Endothelial cell of hepatic sinusoid (primary cell): ENCODE measurements around the gene WSCD2.

Experiments
- in situ Hi-C: cut with HindIII; loops from 2 replicates; pipeline ENCODE4 v1.10.0; 2017; ENCODE audit warnings: low sequenced_read_pairs

Gene WSCD2

DNA sequence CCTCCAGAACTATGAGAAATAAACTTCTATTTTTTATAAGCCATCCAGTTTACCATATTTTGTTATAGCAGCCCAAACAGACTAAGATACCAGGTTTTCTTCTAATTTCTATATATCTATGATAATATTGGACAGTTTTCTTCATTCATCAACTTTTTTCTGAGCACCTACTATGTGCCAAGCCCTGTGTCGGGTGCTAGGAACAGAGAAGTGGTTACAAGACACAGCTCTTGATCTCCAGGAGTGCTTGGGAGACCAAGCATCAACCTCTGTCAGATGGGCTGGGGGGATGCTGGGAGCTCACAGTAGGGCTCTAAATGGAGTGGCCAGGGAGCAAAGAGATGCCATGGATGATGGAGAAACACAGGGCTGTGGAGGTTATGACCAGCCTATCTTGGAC lies 2.9 kb upstream of the WSCD2 start:
- in situ Hi-C loops: no loop called here

DNA sequence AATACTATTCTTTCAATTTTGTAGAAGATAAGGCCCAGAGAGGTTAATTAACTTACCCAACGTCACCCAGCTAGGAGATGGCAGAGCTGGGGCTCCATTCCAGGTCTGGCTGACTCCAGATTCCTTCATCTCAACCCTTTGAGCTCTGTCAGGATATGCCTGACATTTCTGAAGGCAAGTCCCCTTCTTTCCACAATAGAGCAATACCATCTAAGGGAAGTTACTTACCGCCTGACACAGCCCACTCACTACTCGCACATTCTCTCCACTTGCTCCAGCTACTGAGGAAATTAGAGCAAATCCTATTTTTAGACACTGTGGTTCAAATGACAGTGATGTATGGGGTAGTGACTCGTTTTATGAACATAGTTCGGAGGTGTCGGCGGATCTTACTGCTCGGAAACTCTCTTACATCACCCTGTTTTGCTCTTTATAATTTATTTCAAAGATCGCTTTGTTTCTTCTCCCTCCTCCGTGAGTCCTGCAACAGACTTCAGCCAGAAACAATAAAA lies 2.0 kb upstream of the WSCD2 start:
- in situ Hi-C loops: no loop called here

DNA sequence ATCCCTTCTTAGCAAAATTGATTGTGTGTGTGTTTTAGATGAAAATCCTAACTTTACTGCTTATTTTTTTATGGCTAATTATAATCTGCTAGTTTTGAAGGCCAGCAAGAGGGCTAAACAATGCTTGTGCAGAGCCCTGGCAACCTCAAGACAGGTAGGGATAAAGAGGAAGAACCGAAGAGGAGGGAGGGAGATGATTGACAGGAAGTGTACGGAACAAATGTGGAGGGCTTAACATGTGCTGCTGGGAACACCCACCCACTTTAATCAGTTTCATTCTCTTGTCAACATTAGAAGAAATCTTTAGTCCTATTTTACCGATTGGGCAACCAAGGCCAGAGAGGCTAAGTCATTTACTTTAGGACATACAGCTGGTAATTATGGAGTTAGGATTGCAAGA lies 1.4 kb upstream of the WSCD2 start:
- in situ Hi-C loops: no loop called here

DNA sequence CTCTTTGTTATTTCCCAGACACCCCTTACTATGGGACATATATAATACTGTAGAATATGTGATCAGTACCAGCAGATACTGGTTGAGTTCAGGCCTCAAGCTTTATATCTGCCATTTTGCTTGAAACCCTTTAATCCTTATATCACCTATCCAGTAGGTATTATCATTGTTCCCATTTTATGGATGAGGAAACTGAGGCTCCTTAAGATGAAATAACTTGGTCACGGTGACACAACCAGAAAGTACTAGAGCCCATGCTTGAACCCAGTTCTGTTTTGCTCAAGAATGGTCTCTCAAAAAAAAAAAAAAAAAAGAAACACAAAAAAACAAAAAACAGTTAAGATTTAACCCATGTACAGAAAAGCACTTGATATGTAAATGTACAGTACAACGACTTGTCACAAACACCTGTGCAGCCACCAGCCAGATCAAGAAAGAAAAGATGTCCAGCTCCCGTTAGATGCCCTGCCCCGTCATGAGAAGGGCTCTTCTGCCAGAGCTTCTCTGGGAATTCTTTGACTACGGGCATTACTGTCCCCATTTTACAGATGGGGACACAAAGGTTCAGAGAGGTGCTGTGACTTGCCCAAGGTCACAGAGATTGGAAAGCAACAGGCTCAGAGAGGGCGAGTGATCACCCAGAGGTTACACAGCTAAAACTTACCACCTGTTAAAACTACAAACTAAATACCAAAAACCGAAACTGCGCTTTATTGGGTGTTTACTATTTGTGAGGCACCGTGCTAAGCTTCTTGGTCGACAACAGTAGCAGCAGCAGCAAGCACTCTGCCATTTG lies 669 bp upstream of the WSCD2 start:
- in situ Hi-C loops: no loop called here

DNA sequence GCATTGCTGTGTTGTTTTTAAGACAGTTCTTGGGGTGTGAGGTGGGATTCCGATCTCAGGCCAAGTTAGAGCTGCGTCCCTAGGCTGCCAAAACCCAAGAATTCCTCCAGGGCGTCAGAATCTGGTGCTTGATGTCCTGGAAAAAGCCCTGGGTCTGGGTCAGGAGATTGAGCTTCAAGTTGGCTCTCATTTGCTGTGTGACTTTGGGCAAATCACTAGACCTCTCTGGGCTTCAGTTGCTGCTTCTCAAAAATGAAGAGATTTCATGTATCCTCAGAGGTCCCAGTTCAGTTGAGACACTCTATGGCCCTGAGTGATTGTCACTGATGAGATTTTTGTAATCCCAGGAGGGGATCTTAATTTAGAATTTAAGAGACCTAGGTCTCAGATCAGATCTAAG lies 1.9 kb downstream of the WSCD2 start:
- in situ Hi-C loops: no loop called here

DNA sequence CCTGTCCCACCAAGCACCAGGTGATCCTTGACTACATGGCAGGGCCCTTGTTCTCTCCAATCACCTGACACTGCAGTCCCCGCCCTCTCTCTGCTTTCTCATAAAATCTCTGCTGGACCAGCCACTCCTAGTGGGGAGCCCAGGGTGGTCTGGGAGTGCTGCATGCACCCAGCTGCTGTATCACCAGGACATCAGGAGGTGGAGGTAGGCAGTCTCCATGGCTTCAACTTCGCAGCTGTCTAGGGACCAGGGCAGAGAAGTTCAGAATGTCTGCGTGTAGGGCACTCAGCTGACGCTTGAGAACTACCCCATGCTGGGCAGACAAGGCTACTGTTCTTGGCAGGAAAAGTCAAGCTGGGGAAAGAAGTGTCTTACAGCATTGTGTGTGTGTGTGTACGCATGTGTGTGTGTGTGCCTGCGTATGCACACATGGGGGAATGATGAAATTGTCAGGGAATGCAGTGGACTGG lies 2.6 kb downstream of the WSCD2 start:
- in situ Hi-C loops: no loop called here

DNA sequence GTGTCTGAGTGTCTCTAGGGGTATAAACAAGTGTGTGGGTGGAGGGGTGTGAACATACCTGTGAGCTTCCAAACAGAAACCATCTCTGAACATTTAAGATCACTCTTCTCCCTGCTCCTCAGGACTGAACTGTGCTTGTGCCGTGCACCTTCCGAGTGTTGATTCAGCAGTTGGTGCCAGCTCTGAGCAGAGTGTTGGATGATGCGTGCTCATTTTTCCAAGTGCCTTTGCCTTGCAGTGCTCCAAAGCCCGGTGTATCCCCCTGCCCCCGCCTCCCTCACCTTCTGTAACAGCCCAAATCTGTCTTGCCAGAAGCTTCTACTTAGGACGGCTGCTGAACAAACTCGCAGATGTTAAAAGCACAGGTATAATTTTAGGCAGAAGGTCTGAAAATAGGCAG lies 4.4 kb downstream of the WSCD2 start:
- in situ Hi-C loops: no loop called here

DNA sequence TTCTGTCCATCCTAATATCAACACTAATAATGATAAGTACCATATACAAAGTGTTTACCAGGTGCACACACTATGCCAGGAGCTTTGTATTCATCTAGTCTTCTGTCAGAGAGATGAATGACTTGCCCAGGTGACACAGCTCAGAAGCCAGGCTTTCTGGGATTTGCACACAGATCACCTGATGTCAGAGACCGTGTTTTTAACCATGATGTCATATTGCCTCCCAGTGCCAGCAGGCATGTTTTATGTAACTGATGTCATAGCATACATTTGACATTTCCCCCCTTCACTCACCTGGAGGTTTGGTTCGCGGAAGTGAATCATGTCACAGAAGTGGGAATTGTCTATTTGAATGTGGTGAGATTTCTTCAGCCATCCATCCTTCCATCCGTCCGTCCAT lies 5.7 kb downstream of the WSCD2 start:
- in situ Hi-C loops: no loop called here

DNA sequence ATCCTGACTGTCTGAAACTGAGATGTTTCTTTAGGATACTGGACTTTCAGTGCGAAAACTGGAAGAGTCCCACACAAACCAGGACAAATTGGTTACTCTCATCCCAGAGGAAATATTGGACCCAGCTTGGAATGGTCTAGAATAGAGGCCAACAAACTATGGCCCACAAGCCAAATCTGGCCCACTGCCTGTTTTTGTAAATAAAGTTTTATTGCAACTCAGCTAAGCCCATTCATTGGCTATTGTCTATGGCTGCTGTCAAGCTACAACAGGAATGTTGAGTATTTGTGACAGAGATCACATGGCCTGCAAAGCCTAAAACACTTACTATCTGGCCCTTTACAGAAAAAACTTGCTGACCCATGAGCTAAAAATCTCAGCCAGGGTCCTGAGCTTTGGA lies 6.5 kb downstream of the WSCD2 start:
- in situ Hi-C loops: no loop called here

DNA sequence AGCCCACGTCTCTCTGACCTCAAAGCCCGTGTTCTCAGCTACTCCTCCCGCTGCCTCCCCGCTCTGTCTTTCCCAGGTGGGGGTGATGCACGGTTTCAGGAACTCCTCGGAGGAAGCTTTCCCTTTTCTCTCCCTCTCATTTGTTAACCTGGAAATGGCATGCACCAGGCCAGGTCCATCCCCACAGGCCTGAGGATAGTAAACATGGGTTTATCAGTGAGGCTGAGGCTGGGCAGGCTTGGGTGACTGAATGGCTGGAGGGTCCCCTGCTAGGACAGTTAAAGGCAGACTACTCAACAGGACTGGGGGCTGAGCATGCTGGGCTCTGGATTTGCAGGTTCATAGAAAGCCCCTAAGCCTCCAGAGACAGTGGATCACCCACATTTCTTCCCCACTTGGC lies 7.6 kb downstream of the WSCD2 start:
- in situ Hi-C loops: no loop called here

DNA sequence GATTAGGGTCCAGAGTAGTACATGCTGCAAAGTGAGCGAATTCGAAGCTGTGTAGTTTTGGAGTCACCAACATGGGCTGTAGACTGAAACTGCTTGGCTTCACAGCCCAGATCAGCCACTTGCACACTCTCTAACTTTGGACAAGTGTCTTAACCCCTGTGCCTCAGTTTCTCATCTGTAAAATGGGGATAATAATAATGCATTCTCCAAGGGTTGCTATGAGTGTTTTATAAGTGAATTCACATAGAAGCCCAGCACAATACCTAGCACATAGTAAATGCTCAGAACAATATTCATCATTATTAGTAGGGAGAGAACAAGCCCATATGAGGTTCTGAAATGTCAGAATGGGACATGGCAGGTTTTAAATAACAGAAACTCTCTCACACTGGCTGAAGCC lies 10.4 kb downstream of the WSCD2 start:
- in situ Hi-C loops: no loop called here

DNA sequence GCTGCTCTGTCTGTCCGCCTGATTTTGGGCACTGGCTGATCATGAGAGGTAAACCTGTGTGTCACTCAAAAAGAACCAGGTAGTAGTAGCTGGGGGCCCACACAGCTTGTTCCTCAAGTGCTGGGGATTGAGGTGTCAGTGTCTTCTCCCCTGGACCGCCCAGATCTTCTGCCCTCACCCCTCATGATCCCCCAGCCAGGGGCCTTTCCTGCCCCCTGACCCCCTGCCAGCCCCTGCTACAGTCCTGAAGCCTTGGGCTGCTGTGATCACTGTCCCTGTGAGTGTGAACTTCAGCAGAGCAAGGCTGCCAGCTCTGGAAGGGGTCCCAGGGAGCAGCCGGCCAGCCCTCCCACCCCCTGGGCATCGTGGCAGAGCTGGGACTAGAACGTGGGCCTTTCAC lies 11.4 kb downstream of the WSCD2 start:
- in situ Hi-C loops: loop anchor here (5.0 kb wide), 1 partner anchor 57 kb away; no protein-coding TSS in a partner anchor

DNA sequence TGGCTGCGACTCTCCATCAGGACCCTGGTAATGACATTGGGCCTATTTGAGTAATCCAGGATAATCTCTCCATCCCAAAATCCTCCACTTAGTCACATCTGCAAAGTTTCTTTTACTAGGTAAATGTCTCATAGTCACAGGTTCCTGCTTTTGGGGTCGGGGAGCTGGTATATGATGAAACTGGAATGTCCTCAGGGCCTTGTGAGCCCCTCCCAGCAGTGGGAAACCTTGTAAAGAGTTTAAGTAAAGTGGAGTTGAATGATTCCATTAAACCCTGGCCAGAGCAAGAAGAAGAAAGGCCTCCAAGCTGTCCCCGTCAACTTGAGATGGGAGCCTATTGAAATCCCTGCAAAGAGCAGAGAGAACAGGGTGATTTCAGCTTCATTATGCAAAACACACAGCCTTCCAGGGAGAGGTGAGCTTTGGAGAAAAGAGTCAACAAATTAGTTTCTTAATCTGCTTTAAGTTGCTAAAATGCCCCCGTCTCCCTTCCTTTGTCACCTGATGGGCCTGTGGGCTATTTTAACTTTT lies 12.6 kb downstream of the WSCD2 start:
- in situ Hi-C loops: loop anchor here (5.0 kb wide), 1 partner anchor 56 kb away; no protein-coding TSS in a partner anchor

DNA sequence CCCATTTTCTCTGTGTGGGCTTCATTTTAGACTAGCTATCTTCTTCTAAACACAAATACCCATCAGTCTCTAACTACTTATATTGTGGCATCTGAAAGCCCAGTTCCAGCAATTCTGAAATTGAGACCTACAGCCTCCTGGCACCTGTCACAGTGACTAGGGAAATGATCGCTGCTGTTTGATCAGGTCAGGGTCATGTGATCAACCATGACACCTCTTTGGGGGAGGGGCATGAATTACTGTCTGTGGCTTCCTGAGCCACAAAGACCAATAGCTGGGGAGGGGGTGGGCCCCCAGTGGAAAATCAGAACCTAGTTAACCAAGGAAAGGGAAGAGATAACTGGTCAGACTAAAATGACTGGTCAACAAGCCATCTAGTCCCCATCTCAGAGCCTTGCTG lies 14.1 kb downstream of the WSCD2 start:
- in situ Hi-C loops: loop anchor here (5.0 kb wide), 1 partner anchor 54 kb away; no protein-coding TSS in a partner anchor

DNA sequence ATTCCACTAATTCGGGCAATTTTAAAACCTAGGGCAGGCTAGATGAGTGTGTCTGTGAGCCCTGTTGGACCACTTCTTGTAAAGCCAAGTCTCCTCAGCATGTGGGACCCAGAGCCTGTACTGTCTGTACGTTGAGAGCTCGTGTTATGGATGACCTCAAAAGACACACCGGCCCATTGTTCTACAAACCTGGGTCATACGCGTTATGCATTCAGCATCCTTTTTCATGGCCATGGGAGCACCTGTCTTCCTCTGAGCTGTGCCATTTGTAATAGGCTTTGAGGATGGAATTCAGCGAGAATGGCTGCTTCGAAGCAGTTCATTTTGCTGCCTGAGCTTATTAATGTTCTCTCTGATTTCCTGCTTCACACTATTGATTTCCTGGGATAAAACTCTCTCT lies 15.0 kb downstream of the WSCD2 start:
- in situ Hi-C loops: loop anchor here (5.0 kb wide), 1 partner anchor 53 kb away; no protein-coding TSS in a partner anchor

DNA sequence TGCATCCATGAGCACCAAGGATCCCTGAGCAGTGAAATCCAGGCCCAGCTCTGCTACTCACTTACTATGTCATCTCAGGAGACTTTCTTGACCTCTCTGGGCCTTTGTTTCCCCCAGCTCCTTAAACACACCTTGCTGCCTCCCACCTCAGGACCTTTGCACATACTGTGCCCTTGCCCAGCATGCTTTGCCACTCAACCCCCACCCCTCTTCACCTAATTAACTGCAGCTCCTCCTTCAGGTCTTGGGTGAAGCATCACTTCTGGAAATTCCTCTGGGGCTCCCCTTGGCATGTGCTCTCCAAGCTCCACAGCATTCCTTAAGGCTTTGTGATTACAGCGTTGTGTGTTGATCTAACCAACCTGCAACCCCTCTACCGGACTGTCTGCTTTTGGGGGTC lies 15.9 kb downstream of the WSCD2 start:
- in situ Hi-C loops: loop anchor here (5.0 kb wide), 1 partner anchor 68 kb away; no protein-coding TSS in a partner anchor

DNA sequence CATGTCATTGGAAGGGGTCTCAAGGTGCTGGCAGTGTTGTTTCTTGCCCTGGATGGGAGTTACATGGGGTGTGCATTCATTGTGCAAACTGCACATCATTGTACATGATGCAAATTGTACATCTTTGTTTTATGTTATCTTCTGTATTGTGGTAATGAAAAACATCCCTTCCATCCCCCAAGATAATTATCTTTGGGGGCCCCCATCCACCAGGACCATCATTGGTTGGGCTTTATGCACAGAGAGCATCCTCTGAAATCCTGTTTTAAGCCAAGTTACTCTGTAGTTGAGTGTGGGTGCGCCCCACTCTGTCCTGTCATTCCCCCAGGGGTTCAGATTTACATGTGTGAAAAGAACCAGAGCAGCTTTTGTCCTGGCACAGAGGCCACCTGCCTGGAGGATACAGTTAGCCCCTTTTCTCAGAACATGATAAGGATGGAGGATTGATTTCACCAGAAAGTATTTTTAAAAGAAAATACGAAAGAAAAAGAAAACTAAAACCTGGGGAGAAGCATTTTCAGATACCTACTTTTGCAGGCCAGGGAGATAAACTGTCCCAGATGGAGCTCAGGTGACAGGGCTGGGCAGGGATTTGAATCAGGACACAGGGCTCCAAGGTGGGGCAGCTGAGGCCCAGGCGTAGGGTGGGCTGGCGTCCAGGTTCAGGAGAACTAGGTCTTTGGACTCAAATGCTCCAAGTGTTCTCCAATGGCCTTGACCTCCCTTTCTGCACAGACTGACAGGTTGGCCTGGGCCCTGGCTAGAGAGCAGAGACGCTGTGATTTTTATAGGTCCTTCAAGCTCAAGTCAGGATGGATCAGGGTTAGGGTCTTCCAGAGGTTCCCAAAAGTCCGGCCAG lies 17.2 kb downstream of the WSCD2 start:
- in situ Hi-C loops: loop anchor here (5.0 kb wide), 1 partner anchor 69 kb away; no protein-coding TSS in a partner anchor

DNA sequence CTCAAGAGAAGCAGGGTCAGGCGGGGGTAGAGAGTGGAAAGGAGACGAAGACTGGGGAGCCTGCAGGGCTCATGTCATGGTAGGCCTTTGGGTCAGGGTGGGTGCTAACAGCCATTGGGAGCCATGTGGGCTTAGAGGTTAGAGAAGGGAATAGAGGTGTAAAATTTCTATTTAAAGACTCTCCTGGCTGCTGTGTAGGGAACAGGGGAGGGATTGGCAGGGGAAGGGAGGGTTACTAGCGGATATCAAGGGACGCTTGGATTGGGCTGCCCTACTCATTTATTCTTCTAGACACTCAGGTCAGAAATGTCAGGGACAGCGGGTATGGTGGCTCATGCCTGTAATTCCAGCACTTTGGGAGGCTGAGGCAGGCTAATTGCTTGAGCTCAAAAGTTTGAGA lies 18.2 kb downstream of the WSCD2 start:
- in situ Hi-C loops: loop anchor here (5.0 kb wide), 1 partner anchor 70 kb away; no protein-coding TSS in a partner anchor

DNA sequence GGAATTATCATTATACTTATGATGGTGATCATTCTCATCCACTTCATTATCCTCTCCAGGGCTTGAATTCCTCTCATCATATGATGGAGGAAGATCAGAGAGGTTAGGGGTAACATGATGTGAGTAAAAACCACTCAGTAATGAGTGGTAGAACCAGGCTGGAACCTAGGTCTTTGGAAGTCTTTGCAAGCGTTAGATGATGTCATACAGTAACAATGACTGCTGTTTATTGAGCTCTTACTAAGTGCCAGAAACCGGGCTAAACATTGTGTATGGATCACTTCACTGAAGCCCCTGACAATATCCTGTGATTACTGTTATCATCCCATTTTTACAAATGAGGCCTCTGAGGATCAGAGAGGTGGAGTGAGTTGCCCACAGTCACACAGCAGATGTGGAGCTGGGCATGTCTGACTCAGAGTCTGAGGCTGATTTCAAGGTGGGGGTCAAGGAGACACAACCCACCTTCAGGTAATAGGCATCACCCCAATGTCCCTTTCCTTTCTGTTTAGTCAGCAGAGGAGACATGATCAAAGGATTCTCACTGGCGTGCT lies 19.5 kb downstream of the WSCD2 start:
- in situ Hi-C loops: loop anchor here (5.0 kb wide), 1 partner anchor 71 kb away; no protein-coding TSS in a partner anchor

DNA sequence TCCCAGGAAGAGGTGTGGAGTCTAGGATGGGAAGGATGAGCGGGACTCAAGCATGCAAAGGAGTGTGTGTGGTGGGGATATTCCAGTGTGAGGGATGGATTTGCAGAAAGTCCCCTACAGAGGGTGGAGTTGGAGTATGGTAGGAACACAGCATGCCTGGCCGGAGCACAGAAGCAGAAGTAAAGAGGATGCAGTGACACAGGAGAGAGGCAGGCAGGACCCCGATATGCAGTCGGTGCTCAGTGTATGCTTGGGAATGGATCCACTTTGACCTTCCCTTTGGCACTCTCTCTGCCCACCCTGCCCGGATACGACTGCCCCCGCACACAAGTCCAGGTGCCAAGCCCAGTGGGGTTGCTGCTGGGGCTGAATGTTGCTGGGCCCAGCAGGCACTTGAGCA lies 21.3 kb downstream of the WSCD2 start:
- in situ Hi-C loops: no loop called here
